Measurements from ENCODE around the gene S1PR4. TPM values are rescaled to one million over a fixed set of nuclear protein-coding genes. Genes with fewer than 3 reads are reported as not detected.
A peak's percentile ranks its signal among the peaks of the same experiment; 100 is the strongest.

The S1PR4 gene
- total and polyA plus RNA-seq, 2 of the 13 experiments (the other 11 are each of a cell fraction or from before 2014, with no cell fraction given), result 0.07 to 0.09 TPM

DNA sequence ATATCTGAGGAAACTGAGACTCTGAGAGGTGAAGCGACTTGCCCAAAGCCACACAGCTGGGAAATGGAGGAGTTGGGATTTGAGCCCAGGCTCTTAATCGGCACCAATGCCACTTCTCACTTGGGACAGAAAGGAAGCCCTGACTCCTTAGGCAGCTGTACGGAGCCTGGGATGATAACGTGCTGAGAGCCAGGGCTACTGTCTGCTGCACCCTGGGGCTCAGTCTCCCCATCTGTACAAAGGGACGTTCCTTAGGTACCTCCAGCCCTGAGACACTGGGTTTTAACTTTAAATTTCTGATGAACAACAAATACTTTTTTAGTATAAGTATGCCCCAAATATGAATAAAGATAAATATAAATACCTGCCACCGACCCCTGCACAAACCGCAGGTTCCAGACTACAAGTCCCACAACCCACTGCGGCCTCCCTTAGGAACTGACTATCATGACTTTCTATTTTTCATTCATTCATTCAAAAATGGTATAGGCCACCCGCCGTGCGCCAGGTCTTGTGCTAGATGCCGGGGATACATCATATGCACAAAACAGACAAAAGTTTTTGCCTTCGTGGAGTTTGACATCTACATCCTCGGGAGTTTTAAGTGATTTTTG, 6.4 kb downstream of the S1PR4 start (continued):
- TF ChIP-seq ARID4A (CRISPR knock-in tag; IDR thresholded peaks at IDR 0.05; ENCODE audit: borderline replicate concordance) (peak; percentile 74), ATF4 (CRISPR knock-in tag; IDR thresholded peaks at IDR 0.05) (no peak), ZNF138 (CRISPR knock-in tag; IDR thresholded peaks at IDR 0.05; ENCODE audit: low read depth) (no peak), STAT6 (CRISPR knock-in tag; IDR thresholded peaks at IDR 0.05; ENCODE audit: borderline replicate concordance) (no peak), CENPX (CRISPR knock-in tag; IDR thresholded peaks at IDR 0.05) (no peak), KDM6A (CRISPR knock-in tag; IDR thresholded peaks at IDR 0.05; ENCODE audit: low read depth) (no peak), ZNF24 (IDR thresholded peaks at IDR 0.05) (peak; percentile 87), ZNF629 (CRISPR knock-in tag; conservative IDR thresholded peaks at IDR 0.05) (peak; percentile 96), NFE2 (CRISPR knock-in tag; IDR thresholded peaks at IDR 0.05) (no peak), NFRKB (IDR thresholded peaks at IDR 0.05) (no peak), MAFF (IDR thresholded peaks at IDR 0.05; ENCODE audit: low read depth, low read length) (peak; percentile 40; the same call in 1 of the 2 replicates), KDM5A (IDR thresholded peaks at IDR 0.05; ENCODE audit: borderline replicate concordance, low read length) (peak; percentile 91; the same call in 1 of the 2 replicates), ELK4 (CRISPR knock-in tag; IDR thresholded peaks at IDR 0.05; ENCODE audit: borderline replicate concordance) (no peak), ZNF142 (CRISPR knock-in tag; IDR thresholded peaks at IDR 0.05) (no peak)

Measured in HepG2 (cell line).